Astrocyte of the hippocampus (primary cell): ENCODE results near the gene TMED9.

Experiments used
- DNase-seq: peaks from one replicate; pipeline ENCODE4 v3.0.0; 2011; ENCODE audit warnings: low read depth, low spot score

Gene TMED9

DNA sequence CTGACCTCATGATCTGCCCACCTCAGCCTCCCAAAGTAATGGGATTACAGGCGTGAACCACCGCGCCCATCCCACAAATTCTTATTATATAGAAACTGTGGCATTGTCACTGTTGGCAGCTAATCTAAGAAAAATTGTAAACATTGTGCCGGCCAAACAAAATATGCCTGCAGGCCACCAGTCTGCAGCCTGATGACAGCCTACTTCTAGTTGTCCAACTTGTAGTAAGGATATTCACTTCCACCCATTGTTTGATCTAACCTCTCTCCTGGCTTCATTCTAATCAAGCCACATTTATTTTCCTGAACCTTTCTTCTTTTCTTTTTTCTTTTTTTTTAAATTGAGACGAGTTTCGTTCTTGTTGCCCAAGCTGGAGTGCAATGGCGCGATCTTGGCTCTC lies 13.7 kb upstream of the TMED9 start:
- no peak for DNase-seq

DNA sequence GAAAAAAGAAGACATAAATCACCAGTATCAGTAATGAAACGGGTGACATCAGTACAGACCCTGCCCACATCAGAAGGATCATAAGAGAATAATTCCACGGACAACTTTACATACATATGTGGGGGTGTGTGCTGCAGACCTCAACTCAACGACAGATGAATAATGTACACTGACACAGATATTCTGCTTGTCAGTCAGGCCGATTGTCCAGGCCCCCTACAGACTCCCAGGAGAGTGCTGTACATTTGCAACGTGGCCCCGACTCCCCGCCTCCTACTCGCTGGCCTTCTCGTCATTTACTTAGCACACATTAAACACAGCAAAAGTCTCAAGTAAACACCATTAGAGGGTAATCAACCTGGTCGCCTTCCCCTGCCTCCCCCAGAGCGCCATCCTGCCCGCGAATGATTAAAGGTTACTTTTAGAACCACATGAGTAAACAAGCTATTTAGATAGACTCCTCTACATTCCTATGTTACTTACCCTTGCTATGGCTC lies 3.5 kb upstream of the TMED9 start:
- DNase-seq: no peak

DNA sequence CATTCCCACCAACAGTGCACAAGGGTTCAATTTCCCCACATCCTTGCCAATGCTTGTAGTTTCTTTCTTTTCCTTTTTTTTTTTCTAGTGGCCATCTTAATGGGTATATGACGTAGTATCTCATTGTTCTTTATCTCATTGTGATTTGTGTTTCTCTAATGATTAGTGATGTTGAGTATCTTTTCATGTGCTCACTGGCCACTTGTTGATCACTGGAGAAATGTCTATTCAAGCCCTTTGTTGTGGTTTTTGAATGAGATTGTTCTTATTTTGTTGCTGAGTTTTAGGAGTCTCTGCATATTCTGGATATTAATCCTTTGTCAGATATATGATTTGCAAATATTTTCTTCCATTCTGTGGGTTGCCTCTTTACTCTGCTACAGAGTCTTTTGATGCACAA lies 1.6 kb upstream of the TMED9 start:
- DNase-seq: no peak

DNA sequence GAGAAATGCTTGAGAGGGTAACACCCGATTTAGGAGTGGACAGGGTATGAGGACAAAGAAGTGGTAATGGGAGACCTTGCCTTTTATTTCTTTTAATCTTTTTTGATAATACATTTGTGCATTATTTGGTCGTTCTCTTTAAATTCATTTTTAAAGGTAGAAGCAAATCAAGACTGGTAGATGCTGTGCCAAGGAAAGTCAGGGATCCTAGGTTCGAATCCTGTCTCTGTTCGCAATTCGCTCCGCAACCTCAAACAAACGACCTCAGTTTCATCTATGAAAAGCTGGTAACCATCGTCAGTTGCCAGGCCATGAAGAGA lies 353 bp upstream of the TMED9 start:
- no peak for DNase-seq

DNA sequence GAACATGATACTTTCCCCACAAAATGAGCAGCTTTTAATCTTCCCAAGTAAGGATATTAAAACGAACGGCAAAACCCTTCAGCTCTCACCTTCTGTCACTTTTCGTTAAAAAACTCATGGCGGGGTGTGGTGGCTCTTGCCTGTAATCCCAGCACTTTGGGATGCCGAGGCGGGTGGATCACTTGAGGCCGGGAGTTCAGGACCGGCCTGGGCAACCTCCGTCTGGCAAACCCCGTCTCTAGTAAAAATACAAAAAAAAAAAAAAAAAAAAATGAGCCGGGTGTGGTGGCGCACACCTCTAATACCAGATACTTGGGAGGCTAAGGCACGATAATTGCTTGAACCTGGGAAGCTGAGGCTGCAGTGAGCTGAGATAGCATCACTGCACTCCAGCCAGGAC lies 902 bp downstream of the TMED9 start:
- no peak for DNase-seq

DNA sequence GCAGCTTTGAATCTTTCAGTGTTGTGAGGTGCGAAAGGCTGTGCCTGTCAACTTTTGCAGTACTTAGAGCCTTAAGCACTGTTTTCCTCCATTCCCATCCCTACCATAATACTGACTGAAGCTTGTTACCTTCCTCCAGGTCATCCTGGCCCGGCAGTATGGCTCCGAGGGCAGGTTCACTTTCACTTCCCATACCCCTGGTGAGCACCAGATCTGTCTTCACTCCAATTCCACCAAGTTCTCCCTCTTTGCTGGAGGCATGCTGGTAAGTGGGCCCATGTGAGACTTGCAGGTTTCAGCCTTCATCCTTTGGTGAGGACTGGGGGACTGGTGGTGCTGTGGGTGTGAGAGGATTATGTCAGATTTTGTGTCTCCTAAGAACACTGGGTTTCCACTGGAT lies 1.5 kb downstream of the TMED9 start:
- no peak for DNase-seq

DNA sequence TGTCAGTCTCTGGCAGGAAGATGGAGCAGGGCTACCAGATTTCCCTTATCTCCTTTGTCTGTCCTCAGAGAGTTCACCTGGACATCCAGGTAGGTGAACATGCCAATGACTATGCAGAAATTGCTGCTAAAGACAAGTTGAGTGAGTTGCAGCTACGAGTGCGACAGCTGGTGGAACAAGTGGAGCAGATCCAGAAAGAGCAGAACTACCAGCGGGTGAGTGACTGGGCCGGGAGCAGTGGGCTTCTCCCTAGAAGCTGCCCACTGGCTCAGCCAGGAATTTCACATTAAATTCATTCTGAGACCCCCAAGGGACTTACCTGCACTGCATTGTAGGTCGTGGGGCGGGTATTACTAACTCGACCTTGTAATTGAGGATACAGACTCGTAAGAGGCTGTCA lies 2.1 kb downstream of the TMED9 start:
- DNase-seq: no peak

DNA sequence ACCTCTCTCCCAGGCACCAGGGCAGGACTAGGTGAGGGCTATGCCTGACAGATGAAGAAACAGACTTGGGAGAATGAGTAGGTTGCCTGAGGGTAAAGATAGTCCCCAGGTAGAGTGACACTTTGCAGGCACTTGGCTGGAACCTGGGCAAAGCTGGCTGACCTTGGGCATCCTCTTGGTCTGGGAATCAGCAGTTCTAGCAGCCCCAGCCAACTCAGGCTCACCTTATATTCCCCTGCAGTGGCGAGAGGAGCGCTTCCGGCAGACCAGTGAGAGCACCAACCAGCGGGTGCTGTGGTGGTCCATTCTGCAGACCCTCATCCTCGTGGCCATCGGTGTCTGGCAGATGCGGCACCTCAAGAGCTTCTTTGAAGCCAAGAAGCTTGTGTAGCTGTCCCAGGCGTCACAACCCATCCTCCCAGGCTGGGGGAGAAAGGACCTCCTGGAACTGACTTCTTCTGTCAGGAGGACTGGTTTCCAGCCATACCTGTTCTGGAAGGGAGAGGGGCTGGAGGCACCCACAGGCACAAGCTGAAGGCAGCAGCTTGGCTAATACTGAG lies 3.1 kb downstream of the TMED9 start:
- DNase-seq: no peak

DNA sequence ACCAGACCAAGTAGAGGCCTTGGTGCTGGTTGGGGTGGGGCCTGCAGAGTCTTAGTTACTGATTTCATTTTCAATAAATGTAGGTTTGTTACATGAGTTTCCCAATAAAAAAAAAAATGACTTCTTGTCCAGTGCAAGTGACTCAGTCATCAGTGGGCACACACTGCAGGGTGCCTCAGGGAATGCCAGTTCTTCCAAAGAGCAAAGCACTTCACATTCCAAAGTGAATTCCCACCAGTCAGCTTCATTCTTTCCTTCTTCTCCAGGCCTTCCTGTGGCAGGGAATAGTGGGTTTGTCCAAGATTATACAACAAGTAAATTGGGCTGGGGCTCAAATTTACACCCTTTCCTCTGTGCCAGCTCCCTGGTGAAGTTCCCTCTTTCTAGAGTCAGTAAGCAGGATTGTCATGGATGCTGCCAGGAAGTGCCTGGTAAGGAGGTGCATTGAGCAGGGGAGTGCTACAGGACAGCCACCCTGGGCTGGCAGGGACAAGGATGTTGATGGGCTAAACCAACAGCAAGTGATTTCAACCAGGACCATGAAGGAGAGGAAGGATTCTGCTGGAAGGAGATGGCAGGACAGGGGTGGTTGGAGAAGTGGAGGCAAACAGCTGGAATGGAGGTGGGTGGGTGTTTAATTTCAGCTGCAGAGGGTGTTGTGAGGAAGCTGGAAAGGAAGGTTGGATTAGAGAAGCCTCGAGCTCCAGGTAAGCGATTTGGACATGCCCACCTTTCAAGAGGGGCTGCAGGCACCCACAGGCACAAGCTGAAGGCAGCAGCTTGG lies 4.2 kb downstream of the TMED9 start:
- no peak for DNase-seq

DNA sequence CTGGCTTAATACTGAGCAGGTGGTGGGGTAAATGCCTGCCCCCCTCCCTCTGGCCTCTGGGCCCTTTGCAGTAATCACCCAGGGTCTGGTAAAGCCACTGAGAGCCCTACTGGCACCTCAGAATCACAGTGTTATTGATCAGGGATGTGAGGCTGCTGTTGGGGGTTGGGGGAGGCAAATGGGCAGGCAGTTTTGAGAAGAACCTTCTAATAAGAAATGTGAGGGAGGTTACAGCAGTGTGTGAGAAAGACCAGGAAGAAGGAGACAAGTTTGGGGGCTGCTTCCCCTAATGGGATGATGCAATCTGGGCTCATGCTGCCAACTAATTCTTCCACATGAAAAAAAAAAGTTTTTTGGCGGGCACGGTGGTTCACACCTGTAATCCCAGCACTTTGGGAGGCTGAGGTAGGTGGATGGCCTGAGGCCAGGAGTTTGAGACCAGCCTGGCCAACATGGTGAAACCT lies 4.8 kb downstream of the TMED9 start:
- no peak for DNase-seq

DNA sequence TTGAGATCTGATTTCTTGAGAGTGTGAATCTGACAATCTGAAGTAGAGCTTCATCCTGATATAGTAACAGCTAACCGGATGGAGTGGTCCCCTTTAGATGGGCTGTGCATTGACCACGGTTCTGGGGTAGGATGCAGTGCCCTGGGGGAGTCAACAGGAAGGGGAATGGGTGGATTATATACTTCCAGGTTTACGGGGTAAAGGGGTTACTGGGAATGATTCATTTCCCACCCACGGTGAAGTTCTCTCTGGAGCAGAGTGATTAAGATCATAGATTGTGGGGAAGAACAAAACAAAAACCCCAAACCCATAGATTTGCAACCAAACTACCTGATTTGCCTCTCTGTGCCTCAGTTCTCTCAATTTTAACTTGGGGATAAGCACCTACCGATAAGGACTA lies 6.5 kb downstream of the TMED9 start:
- DNase-seq: no peak

DNA sequence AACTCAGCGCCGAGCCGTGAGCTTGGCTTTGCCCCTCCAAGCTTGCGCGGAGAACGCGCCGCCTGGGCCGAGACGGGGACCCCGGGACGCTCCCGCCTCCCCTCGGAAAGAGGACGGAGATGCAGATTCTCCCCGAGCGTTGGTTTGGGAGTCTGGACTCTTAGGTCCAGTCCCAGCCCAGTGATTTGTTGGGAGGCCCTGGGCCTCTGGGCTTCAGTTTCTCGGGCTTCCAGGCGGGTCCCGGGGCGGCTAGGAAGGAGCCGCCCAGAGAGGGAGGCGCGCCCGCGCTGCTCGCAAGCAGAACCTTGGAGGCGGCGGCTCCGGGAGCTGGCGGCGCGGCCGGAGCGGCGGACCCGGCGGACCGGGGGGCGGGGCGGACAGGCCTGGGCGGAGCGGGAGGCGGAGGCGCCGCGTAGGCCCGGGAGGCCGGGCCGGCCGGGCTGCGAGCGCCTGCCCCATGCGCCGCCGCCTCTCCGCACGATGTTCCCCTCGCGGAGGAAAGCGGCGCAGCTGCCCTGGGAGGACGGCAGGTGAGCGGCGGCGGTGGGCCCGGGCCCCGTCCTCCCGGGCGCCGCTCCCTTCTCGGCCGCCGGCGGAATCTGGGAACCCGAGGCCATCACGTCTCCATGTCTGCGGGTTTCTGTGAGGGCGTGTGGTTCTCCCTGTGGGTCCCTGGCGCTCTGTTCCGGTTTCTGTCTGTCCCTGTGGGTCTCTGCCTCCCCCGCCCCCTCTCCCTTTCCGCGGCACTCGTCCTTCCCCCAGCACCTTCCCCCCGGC lies 7.9 kb downstream of the TMED9 start, which contains the start of gene B4GALT7:
Gene B4GALT7, plus strand, starts transcription at position 402 of the 777 bp plus-strand sequence. Its CDS starts 79 bp downstream, at position 481.
- peak; percentile 95 for DNase-seq

DNA sequence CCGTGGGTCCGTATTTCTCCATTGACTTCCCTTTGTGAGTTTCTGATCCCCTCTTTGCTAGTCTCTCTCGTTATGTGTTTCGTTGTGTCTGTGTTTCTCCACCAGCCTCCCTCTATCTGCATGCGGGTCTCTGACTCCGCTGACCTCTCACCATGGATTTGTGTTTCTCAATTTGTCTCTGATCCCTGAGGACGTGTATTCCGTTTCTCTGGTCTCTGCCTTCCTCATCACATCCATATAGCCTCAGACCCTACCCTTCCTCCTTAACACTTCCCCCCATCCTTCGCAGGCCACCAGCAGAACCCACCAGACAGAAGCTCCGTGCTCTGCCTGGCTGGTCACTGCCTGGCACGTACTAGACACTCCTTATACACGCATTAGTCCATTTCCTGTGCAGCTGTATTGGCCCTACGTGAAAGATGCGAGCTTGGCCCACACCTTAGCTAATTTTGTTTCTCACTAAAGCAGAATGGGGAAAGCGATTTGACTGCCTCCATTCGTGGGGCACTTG lies 8.6 kb downstream of the TMED9 start:
- peak; percentile 41 for DNase-seq

DNA sequence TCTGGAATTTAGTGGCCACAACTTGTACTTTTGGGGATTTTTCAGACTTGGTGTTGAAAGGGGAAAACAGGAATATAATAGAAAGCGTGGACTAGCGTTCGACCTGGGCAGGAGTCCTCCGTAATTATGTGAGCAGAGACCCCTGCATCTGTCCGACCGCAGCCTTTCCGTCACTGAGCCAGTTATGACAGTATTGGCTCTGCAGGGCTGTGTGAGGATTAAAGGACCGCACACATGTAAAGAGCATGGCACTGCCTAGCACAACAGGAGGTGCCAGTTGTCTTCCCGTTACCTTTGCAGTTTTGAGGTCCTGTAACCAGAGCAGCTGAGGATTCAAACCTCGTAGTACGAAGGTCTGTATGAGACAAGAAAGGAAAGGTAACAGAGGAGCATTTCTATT lies 9.1 kb downstream of the TMED9 start:
- no peak for DNase-seq

DNA sequence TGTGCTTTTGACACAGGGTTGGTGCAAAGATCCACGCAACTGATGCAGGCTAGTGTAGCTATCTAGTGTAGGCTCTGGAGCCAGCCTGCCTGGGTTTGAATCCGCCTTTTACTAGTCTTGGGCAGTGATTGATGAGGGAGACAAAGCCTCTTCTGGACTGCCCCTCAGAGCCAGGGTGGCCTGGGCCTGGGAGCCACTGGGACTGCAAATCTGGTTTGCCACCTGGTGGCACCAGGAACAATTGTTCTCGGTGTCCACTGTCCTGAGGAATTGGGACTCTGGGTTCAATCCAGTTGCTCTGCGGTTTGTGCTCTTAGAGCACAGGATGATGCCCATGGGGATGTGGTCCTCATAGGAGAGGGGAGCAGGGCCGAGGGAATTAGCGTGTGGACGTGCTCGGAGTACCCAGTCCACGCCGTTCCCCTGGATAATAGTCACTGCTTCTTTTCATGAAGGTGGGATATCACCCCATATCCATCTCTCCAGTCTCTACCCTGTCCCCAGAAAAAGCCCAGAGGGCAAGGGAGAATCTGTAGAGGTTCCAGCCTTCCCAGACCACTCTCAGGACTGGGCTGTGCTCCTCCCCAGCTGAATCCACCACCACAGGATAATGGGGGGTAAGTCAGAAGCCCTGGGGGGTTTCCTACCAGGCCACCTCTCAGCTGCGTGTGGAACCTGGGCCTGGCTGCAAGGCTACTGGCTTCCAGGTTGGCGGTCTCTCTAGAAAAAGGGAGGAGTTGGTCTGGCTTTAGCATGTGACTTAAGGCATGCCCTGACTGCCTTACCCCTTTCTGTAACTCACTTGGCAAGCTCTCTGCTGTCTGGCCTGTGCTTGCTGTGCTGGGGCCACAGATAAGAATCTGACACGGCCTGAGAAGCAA lies 9.8 kb downstream of the TMED9 start:
- no peak for DNase-seq

DNA sequence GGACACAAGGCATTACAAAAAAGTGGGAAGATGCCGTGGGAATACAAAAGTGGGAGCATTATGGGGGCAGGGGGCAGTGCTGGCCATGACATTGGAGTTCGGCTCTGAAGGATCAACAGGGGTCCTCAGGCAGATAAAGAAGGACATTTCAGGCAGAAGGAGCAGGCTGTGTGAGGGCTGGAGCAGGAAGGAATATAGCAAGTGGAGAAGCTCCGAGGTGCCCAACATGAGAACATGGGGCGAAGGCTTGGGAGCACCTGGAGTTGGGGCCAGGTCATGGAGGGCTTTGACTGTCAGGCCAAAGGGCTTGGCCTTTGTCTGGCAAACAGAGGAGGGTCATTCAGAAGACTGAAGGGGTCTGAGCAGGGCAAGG lies 10.4 kb downstream of the TMED9 start:
- DNase-seq: no peak

DNA sequence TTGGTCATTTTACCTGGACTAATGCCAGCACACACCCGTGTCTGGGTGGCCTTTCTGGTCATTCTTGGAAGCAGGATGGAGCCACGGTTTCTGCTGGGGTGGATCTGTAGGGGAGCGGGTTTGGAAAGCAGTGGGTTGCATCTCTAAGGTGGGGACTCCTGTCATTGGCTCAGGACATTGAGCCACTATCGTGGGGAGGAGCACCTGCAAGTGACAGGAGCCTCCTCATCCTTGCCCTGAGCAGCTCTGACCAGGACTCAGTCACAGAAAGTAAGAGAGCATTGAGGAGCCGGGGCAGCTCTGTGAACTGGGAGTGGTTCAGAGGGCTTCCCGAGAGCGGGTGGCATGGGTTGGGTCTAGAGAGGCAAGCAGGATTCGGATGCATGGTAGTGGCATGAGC lies 11.6 kb downstream of the TMED9 start:
- DNase-seq: no peak

DNA sequence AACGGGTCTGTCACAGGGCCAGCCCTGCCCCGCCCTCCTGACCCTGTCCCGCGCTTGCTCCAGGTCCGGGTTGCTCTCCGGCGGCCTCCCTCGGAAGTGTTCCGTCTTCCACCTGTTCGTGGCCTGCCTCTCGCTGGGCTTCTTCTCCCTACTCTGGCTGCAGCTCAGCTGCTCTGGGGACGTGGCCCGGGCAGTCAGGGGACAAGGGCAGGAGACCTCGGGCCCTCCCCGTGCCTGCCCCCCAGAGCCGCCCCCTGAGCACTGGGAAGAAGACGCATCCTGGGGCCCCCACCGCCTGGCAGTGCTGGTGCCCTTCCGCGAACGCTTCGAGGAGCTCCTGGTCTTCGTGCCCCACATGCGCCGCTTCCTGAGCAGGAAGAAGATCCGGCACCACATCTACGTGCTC lies 12.1 kb downstream of the TMED9 start:
- no peak for DNase-seq

DNA sequence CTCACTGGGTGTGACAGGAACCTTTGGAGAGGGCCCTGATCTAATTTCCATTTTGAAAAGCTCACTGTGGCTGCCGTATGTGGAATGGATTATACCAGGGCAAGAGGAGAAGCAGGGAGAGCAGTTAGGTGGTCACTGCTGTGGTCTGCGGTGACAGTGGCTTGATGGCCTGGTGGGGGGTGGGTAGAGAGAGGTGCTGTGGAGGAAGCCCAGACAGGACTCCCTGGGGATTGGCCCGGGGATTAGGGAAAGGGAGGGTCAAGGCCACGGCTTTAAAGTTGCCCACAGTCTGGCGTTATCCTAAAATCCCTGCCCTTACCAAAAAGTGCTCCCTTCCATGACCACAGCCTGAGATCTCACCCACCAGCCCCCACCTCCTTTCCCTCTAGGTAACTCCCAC lies 12.7 kb downstream of the TMED9 start:
- no peak for DNase-seq

DNA sequence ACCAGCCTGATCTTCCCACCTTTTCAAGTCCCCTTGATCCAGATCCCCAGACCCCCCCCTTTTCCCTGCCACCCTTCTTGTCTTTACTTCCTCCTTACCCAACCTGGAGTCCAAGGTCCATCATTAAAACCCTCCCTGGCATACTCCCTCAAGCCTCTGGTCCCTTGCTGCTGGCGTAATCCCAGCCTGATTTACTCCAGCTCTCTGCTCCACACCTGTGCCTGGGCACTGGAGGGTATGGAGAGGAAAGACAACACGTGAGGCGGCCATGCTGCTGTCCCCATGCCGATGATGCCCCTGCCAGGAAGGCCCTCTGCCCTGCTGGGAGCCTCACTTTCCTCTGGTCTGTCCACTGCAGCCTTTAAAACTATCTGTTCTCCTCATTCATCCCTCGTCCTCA lies 13.1 kb downstream of the TMED9 start:
- no peak for DNase-seq

DNA sequence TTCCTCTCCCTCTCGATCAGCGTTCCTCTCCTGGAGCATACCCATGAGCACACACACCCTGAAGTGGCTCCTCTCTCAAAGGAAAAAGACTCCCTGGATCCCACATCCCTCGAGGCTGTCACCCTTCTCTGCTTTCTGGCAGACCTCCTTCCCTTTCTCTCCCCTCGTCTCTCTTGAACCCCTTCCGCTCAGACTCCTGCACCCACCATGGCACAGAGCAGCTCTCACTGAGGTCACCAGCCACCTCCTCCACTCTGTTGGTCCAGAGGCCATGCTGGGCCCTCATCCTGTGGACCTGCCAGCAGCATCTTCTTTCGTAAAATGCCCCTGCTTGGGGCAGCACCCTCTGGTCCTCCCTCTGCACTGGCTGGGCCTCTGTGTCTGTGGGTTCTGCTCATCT lies 13.7 kb downstream of the TMED9 start:
- DNase-seq: no peak
